GM12865 (cell line): ENCODE measurements around the gene SPSB2.

Experiments used
- DNase-seq: peaks from one replicate; pipeline ENCODE4 v3.0.0; 2010; ENCODE audit warnings: low read depth
- H3K4me3 ChIP-seq: 2 replicates; pipeline ENCODE4 v1.5.1; 2011; ENCODE audit warnings: mild to moderate bottlenecking, low read depth, low read length, control low read depth
- TF ChIP-seq, protein P1 (sequence below): IDR thresholded peaks from 2 replicates; pipeline ENCODE4 v1.5.1; 2011; ENCODE audit warnings: low read length, control low read depth, low read depth, inconsistent platforms; ENCODE audit not compliant: insufficient read depth; ENCODE audit errors: missing control alignments

Gene SPSB2

GRCh38 chr12:6905414-6906040 is 32.4 kb upstream of the SPSB2 start:
- peak overlapping the region; percentile 88 for H3K4me3 ChIP-seq
- no peak for DNase-seq
- TF ChIP-seq, protein P1, sequence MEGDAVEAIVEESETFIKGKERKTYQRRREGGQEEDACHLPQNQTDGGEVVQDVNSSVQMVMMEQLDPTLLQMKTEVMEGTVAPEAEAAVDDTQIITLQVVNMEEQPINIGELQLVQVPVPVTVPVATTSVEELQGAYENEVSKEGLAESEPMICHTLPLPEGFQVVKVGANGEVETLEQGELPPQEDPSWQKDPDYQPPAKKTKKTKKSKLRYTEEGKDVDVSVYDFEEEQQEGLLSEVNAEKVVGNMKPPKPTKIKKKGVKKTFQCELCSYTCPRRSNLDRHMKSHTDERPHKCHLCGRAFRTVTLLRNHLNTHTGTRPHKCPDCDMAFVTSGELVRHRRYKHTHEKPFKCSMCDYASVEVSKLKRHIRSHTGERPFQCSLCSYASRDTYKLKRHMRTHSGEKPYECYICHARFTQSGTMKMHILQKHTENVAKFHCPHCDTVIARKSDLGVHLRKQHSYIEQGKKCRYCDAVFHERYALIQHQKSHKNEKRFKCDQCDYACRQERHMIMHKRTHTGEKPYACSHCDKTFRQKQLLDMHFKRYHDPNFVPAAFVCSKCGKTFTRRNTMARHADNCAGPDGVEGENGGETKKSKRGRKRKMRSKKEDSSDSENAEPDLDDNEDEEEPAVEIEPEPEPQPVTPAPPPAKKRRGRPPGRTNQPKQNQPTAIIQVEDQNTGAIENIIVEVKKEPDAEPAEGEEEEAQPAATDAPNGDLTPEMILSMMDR: no peak

DNA sequence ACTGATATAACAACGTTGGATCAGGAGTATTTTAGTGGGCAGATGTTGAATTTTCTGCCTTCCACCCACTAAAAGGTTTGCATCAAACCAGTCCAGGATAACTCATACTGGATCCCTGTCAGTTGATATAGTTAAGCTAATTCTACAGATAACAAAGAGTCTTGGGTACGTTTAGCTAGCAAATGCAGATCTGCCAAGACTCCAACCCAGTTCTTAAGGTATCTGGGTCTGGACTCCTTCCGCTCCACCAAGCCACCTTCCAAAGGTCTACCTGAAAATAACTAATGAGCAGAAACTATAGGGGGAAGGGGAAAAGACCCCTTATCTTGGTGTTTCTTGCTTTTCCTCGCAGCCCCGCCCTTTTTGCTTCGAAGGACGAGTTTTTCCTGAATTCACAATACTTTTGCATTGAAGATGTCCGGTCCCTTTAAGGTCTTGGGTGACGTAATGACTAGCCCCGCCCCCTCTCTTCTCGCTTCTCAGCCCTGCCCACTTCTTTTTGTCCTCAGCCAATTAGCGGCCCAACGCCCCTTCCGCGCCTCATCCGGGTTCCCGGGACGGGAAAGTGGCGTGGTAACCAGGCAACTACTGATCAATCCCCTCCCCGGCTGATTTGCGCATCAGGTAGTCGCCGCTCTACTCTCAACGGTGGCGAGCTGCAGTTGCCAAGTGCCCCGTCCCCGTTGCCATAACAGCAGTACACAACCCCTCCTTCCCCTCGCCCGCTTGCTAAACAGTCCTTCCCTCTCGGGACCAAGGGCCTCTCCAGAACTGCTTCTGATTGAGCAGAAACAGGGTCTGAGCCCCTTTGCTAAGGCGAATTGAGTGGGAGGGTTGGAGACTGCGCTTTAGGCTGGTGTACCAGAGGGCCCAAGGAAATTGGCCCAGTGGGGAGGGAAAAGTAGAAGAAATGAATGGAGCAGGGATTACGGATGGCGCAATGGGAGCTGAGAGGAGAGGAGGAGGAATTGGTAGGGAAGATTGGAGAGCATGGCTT is 31.5 kb upstream of the SPSB2 start, which contains the start of gene LRRC23:
Gene LRRC23, plus strand, starts transcription at position 543 of the 997 bp plus-strand sequence. CDS start 812 bp downstream, outside the sequence.
- DNase-seq: peak; percentile 97
- H3K4me3 ChIP-seq: peak within 1 kb of the TSS; percentile 88
- TF ChIP-seq, protein P1: no peak

DNA sequence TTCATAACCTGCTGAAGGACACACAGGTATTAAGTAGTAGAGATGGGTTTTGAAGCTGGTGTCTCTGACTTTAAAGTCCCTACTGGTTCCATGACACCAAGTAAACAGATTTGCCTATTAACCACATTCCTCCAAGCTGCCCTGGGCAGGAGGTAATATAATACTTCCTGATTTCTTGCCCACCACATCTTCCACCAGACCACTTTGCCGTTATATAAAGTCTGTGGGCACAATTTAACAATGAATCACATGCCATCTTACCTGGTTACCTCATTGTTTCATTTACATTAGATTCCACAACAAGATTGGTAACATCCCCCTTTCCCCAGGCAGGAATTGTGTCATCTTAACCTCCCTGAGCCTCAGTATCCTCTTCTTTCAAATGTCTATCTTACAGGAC is 30.6 kb upstream of the SPSB2 start:
- TF ChIP-seq, protein P1: no peak
- no peak for DNase-seq
- H3K4me3 ChIP-seq: no peak overlapping the region

DNA sequence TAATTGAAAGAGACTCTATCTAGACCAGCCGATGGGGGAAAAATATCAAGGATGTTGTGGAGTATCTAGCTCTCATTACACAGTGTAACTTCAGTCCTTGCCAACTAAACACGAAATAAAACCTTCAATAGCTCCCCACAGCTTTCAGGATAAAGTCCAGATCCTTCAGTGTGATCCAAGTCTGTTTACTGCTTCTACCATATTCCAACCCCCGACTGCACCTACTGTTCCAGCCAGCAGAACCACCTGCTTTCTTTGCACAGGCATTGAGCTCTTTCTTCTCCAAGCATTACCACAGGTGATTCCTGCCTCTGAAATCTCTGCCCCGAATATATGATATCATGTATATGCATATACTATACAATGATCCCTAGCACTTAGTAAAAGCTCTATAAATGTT is 29.3 kb upstream of the SPSB2 start:
- TF ChIP-seq, protein P1: no peak
- no peak for DNase-seq
- H3K4me3 ChIP-seq: no peak overlapping the region

GRCh38 chr12:6899837-6900519 is 26.9 kb upstream of the SPSB2 start:
- H3K4me3 ChIP-seq: no peak overlapping the region
- TF ChIP-seq, protein P1: no peak
- DNase-seq: no peak

DNA sequence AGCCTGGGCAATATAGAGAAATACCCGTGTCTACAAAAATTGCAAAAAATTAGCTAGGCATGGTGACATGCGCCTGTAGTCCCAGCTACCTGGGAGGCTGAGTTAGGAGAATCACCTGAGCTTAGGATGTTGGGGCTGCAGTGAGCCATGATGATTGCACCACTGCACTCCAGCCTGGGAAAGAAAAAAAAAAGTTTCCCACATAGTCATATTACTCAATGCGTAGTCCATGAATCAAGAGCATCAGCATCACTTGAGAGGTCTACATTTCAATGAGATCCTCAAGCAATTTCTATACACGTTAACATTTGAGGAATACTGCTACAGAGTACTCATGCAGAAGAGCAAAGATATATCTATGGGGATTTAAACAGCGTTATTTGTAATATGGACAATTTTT is 26.3 kb upstream of the SPSB2 start:
- no peak for DNase-seq
- TF ChIP-seq, protein P1: no peak

More for the DNA sequence above, 26.3 kb upstream of the SPSB2 start:
- no peak overlapping the region for H3K4me3 ChIP-seq
